Measurements from ENCODE around the gene ACSL3. TPM values are rescaled to one million over a fixed set of nuclear protein-coding genes. Genes with fewer than 3 reads are reported as not detected.
"Not testable (repeated sequence)": the region's sequence is repeated elsewhere in the genome, so short reads cannot be mapped to it uniquely, and the experiment has no call there.

The ACSL3 gene
- total RNA-seq, 4 donors from 2014 or later, result 34.7 to 56.8 (median 38.2) TPM

DNA sequence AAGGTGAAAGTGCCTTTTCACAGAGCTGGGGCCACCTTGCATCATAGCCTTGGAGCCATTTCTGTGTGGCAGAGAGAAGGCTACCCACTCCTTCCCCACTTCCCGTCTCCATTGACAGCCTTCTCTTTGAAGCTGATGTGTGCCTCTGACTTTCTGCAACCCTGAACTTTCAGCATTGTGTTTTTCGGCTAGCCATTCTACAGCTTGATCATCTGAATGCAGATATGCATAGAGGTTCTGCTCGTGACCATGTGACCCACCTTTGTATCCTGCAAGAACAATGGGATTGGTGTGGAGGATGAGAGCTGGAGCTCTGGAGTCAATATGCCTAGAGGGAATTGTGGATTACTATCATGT, 122.1 kb downstream of the ACSL3 start:
- H3K27ac ChIP-seq, result no peak overlapping the region
- no peaks in the 10 kb centered on the region for H3K27me3 ChIP-seq
- DNase-seq (no peak), ATAC-seq (no peak)
- intact Hi-C loops (cut with DNase I; ENCODE audit: low total_unique reads), result no loop called here
- in situ Hi-C loops (cut with MboI; ENCODE audit: low sequenced_read_pairs in 4 of 4), result loop anchor here in 1 of 4 donors (25.0 kb wide), 1 partner anchor 629 kb away; the partner anchor contains the start of gene SCG2
- no peaks in the 10 kb centered on the region for H3K4me1 ChIP-seq
- H3K4me3 ChIP-seq, result no peak overlapping the region
- no peaks in the 10 kb centered on the region for H3K9me3 ChIP-seq
- TF ChIP-seq, protein P1, sequence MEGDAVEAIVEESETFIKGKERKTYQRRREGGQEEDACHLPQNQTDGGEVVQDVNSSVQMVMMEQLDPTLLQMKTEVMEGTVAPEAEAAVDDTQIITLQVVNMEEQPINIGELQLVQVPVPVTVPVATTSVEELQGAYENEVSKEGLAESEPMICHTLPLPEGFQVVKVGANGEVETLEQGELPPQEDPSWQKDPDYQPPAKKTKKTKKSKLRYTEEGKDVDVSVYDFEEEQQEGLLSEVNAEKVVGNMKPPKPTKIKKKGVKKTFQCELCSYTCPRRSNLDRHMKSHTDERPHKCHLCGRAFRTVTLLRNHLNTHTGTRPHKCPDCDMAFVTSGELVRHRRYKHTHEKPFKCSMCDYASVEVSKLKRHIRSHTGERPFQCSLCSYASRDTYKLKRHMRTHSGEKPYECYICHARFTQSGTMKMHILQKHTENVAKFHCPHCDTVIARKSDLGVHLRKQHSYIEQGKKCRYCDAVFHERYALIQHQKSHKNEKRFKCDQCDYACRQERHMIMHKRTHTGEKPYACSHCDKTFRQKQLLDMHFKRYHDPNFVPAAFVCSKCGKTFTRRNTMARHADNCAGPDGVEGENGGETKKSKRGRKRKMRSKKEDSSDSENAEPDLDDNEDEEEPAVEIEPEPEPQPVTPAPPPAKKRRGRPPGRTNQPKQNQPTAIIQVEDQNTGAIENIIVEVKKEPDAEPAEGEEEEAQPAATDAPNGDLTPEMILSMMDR (IDR thresholded peaks at IDR 0.05 in 4 of 5, conservative IDR thresholded peaks at IDR 0.05 in 1 of 5), result no peak
- TF ChIP-seq POLR2A (IDR thresholded peaks at IDR 0.05), result no peak
- no peaks in the 10 kb centered on the region for H3K36me3 ChIP-seq

DNA sequence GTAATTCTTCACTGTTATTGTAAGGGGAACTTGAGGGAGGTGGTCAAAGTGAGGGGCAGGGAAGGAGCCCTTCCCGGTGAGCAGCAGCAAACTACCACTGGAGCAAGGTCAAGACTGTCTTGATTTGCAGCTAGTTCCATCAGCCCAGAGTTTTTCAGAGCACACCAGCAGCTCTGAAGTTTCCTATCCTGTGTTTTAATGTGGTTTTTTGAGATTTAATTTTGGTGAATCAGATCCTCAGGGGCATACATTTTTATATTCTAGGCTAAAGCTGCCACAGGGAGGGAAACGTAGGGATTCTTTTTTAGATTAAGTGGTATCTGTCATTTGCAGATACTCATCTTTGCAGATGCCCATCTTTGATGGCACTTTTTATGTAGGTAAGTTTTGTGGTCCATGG, 124.1 kb downstream of the ACSL3 start:
- H3K4me3 ChIP-seq, result no peak overlapping the region
- DNase-seq (no peak), ATAC-seq (no peak)
- in situ Hi-C loops (cut with MboI; ENCODE audit: low sequenced_read_pairs in 4 of 4), result loop anchor here in 1 of 4 donors (25.0 kb wide), 1 partner anchor 627 kb away; the partner anchor contains the start of gene SCG2
- intact Hi-C loops (cut with DNase I; ENCODE audit: low total_unique reads), result no loop called here
- no peak overlapping the region for H3K27ac ChIP-seq
- TF ChIP-seq POLR2A (IDR thresholded peaks at IDR 0.05), result no peak
- TF ChIP-seq, protein P1 (IDR thresholded peaks at IDR 0.05 in 4 of 5, conservative IDR thresholded peaks at IDR 0.05 in 1 of 5), result no peak
- H3K36me3 ChIP-seq, result no peaks in the 10 kb centered on the region
- no peaks in the 10 kb centered on the region for H3K4me1 ChIP-seq
- no peaks in the 10 kb centered on the region for H3K27me3 ChIP-seq
- H3K9me3 ChIP-seq, result no peaks in the 10 kb centered on the region

DNA sequence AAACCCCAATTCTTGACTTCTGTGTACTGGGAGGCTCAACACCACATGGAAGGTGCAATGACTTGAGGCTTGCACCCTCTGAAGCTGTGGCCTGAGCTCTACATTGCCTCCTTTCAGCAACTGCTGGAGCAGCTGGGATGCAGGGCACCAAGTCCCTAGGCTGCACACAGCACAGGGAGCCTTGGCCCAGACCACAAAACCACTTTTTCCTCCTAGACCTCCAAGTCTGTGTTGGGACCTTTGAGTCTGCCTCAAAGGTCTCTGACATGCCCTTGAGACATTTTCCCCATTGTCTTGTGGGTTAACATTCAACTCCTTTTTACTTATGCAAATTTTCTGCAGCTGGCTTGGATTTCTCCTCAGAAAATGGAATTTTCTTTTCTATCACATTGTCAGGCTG, 128.6 kb downstream of the ACSL3 start:
- H3K27ac ChIP-seq, result no peak overlapping the region
- H3K9me3 ChIP-seq, result no peaks in the 10 kb centered on the region
- H3K4me3 ChIP-seq, result no peak overlapping the region
- no peaks in the 10 kb centered on the region for H3K27me3 ChIP-seq
- ATAC-seq (no peak), DNase-seq (no peak)
- TF ChIP-seq, protein P1 (IDR thresholded peaks at IDR 0.05 in 4 of 5, conservative IDR thresholded peaks at IDR 0.05 in 1 of 5), result no peak
- in situ Hi-C loops (cut with MboI; ENCODE audit: low sequenced_read_pairs in 4 of 4), result loop anchor here in 1 of 4 donors (25.0 kb wide), 1 partner anchor 623 kb away; the partner anchor contains the start of gene SCG2
- peaks cover 1 to 9% of the 10 kb centered on the region in 2 donors for H3K4me1 ChIP-seq
- no peaks in the 10 kb centered on the region for H3K36me3 ChIP-seq
- intact Hi-C loops (cut with DNase I; ENCODE audit: low total_unique reads), result no loop called here

DNA sequence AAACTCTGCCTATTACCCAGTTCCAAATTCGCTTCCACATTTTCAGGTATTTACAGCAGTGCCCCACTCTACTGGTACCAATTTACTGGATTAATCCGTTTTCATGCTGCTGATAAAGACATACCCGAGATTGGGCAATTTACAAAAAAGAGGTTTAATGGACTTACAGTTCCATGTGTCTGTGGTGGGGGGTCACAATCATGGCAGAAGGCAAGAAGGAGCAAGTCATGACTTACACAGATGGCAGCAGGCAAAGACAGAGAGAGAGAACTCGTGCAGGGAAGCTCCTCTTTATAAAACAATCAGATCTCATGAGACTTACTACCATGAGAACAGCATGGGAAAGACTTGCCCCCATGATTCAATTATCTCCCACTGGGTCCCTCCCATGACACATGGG, 129.4 kb downstream of the ACSL3 start:
- not testable (repeated sequence) for H3K4me3 ChIP-seq, ATAC-seq, DNase-seq, H3K36me3 ChIP-seq, H3K27me3 ChIP-seq, H3K27ac ChIP-seq, H3K9me3 ChIP-seq
- H3K4me1 ChIP-seq, result peaks cover 5 to 16% of the 10 kb centered on the region in 2 donors
- in situ Hi-C loops (cut with MboI; ENCODE audit: low sequenced_read_pairs in 4 of 4) (loop anchor here in 1 of 4 donors (25.0 kb wide), 1 partner anchor 622 kb away; the partner anchor contains the start of gene SCG2), intact Hi-C loops (cut with DNase I; ENCODE audit: low total_unique reads) (loop anchor here (5.0 to 10.0 kb wide), 2 partner anchors 62 to 475 kb away; partner anchors contain the start of gene KCNE4)

DNA sequence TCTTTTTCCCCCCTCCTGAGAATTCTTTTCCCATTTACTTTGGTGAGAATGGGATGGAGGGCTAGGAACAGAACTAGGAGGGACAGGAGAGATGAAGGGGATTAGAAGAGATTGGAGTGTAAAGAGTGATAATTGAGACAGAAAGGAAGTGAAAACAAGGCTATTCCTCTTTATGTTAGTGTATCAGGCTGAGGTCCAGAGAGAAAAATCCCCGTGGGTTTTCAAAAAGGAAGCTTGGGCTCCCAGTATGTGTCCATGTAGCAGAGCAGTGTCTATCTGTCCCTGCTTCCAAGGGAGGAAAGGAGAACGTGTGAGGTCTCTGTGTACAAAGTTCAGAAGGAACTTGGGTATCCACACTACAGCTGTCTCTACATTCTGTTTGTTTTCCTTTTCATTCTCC, 131.3 kb downstream of the ACSL3 start:
- no peak for ATAC-seq
- Histone ChIP-seq H3K4me1 (peaks cover 5 to 18% of the 10 kb centered on the region in 2 donors), H3K36me3 (no peaks in the 10 kb centered on the region), H3K4me3 (no peak overlapping the region), H3K9me3 (no peaks in the 10 kb centered on the region), H3K27me3 (no peaks in the 10 kb centered on the region), H3K27ac (peak overlapping the region in 1 of 4 donors; percentile 89)
- intact Hi-C loops (cut with DNase I; ENCODE audit: low total_unique reads), result loop anchor here (5.0 to 10.0 kb wide), 2 partner anchors 60 to 473 kb away; partner anchors contain the start of gene KCNE4
- in situ Hi-C loops (cut with MboI; ENCODE audit: low sequenced_read_pairs in 4 of 4), result loop anchor here in 1 of 4 donors (25.0 kb wide), 1 partner anchor 620 kb away; the partner anchor contains the start of gene SCG2
- DNase-seq, result no peak
- no peak for TF ChIP-seq POLR2A (IDR thresholded peaks at IDR 0.05)
- TF ChIP-seq, protein P1 (IDR thresholded peaks at IDR 0.05 in 4 of 5, conservative IDR thresholded peaks at IDR 0.05 in 1 of 5), result no peak

Other genes starting within 250 kb of the ACSL3 start
- gene FARSB, start 204.9 kb upstream of the ACSL3 start, total RNA-seq, result 10 to 100 TPM; 23.9 to 33.5 (median 29.9) TPM
- not detected for gene MOGAT1, start 189.4 kb upstream of the ACSL3 start, total RNA-seq
- 1 to 10 TPM; 2.0 to 6.1 (median 3.3) TPM for gene KCNE4, start 191.2 kb downstream of the ACSL3 start, total RNA-seq